Mammary epithelial cell (primary cell): Measurements from ENCODE around the gene MPDZ.

Experiments
- EZH2 ChIP-seq: IDR thresholded peaks from 2 replicates; pipeline ENCODE4 v1.6.1; 2012; ENCODE audit warnings: low read length, inconsistent platforms, borderline replicate concordance
- TF ChIP-seq, protein P1 (sequence below), 2 donors: IDR thresholded peaks in 1 of 2; conservative IDR thresholded peaks in 1 of 2; 2 replicates each; pipeline ENCODE4 v1.5.1; 2011 to 2012; ENCODE audit warnings: inconsistent platforms in 2 of 2, low read length in 2 of 2, mild to moderate bottlenecking in 2 of 2, control low read depth in 1 of 2, low read depth in 1 of 2; ENCODE audit not compliant: insufficient read depth in 1 of 2; ENCODE audit errors: extremely low read depth in 1 of 2

DNA sequence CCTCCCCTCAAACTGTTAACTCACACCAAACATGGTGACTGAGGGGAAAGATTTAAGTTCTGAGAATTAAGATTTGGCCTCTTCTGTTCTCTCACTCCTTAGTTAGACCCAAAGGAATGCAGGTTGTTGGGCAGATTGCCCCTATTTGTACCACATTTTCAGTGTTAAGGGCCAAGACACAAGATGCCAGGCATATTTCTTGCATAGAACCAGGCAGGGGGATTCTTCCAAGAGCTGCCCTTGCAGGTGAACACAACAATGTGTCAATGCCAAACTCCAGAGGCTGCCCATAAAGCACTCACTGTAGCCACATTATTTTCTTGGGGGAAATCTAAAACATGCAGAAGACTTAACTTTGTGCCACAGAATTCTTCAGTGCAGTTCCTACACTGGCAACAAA, 14.7 kb downstream of the MPDZ start:
- TF ChIP-seq, protein P1, sequence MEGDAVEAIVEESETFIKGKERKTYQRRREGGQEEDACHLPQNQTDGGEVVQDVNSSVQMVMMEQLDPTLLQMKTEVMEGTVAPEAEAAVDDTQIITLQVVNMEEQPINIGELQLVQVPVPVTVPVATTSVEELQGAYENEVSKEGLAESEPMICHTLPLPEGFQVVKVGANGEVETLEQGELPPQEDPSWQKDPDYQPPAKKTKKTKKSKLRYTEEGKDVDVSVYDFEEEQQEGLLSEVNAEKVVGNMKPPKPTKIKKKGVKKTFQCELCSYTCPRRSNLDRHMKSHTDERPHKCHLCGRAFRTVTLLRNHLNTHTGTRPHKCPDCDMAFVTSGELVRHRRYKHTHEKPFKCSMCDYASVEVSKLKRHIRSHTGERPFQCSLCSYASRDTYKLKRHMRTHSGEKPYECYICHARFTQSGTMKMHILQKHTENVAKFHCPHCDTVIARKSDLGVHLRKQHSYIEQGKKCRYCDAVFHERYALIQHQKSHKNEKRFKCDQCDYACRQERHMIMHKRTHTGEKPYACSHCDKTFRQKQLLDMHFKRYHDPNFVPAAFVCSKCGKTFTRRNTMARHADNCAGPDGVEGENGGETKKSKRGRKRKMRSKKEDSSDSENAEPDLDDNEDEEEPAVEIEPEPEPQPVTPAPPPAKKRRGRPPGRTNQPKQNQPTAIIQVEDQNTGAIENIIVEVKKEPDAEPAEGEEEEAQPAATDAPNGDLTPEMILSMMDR (conservative IDR thresholded peaks at IDR 0.05 in 1 of 2, IDR thresholded peaks at IDR 0.05 in 1 of 2; ENCODE audit: extremely low read depth in 1 of 2, insufficient read depth in 1 of 2, low read depth in 1 of 2, low read length in 2 of 2) = no peak
- no peak for TF ChIP-seq EZH2
